ENCODE results near the gene FDXACB1.

The FDXACB1 gene

GRCh38 chr11:111878849-111879636 is at the start of gene FDXACB1, which contains the start of gene CFAP68:
Gene FDXACB1, minus strand, starts transcription at chr11:111879165. Its CDS starts 33 bp downstream, at chr11:111879132.
Gene CFAP68, plus strand, starts transcription at chr11:111879541. Its CDS starts 20 bp downstream, at chr11:111879561.
- H3K4me3 ChIP-seq = peak within 1 kb of the TSS; percentile 80
- peak; percentile 95 for TF ChIP-seq CTCF (IDR thresholded peaks at IDR 0.05)
- H3K27ac ChIP-seq = peak within 1 kb of the TSS; percentile 82 to 97
- peak; percentile 99 for DNase-seq (ENCODE audit: low spot score)

DNA sequence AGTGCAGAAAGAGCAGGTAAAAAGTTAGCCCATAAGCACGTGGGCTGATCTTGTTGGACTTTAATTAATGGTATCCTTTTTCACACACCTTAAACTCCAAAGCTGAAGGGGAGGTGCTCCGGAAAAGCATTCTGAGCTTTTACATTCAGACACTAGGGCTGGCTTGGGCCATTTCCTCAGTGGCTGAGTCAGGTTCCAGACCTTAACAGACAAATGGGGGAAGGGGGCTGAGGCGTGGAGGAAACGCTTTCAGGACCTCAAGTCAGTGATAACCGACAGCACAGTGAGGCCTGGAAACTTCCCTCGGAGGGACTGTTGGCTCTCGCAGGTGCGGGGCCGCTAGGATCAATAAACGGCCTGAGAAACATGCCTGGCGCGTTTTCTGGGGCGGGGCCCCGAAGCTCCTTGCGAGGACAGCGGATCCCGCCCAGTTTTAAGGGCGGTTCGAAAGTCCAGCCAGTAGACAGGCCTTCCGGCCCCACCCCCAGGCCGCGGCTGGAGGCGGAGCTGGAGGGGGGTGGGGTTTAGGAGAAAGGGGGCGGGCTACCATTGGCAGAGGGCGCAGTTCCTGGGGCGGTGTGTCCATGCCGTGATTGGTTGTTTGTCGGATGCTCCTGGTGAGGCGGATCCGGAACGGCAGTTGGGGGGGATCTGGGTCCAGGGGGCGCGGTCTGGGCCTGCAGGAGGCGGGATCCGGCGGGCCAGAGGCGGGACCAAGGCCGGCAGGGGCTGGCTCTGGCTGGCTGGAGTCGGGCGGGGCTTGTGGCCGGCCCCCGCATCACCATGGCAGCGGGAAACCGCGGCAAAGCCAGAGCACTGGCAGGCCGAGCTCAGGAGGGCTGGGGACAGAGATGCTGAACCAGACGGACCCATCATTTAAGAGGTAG is 47.8 kb upstream of the FDXACB1 start:
- no peak for TF ChIP-seq CTCF (IDR thresholded peaks at IDR 0.05)
- Histone ChIP-seq H3K27ac (peak overlapping the region; percentile 76 to 95), H3K4me3 (peak overlapping the region; percentile 71)
- DNase-seq (ENCODE audit: low spot score) = peak; percentile 98

- Histone ChIP-seq H3K4me3 (peak overlapping the region; percentile 71), H3K27ac (peak overlapping the region; percentile 76 to 95)
- no peak for TF ChIP-seq CTCF (IDR thresholded peaks at IDR 0.05)
- no peak for DNase-seq (ENCODE audit: low spot score)
These were observed 47.0 kb upstream of the FDXACB1 start for GRCh38 chr11:111925953-111926352.

DNA sequence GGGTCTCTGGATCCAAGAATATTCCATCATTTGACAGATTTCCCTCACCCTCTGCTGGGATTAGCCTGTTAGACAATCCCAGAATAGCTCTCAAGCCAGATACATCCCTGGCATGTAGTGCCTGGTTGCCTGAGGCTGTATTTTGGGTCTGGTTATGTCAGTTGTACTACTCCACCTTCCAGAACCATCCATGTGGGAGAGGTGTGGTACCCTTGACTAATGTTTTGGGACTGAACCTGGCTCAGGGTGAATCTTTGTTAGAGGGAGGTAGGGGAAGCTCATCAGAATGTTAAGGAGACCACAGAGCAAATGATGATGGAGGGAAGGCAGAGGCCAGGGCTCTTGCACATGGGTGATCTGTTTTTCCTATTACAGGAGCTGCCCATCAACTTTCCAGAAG is 45.0 kb upstream of the FDXACB1 start:
- Histone ChIP-seq H3K27ac (peak overlapping the region; percentile 85 to 95), H3K4me3 (peak overlapping the region; percentile 46)
- no peak for TF ChIP-seq CTCF (IDR thresholded peaks at IDR 0.05)
- no peak for DNase-seq (ENCODE audit: low spot score)

DNA sequence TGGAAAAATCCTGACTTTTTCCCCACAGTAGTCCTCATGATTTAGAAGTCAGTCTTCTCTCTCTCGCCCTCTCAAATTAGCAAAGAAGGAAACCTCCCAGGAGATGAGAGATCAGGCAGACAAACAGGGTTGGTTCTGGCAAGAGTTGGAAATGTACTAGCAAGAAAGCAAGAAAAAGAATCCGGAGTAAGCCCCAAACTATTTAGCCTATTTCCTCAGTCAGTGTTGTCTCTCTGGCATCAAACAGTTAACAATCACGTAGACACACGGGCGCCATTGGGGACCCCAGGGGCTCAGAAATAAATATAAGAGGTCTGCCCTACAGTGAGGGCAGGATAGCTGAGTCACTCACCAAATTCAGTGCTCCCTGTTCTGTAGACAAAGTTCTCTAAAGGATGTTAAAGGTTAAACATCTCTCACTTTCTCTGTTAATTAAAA is 44.4 kb upstream of the FDXACB1 start:
- peak overlapping the region; percentile 46 for H3K4me3 ChIP-seq
- no peak for TF ChIP-seq CTCF (IDR thresholded peaks at IDR 0.05)
- no peak for DNase-seq (ENCODE audit: low spot score)
- H3K27ac ChIP-seq = peak overlapping the region; percentile 85 to 95

DNA sequence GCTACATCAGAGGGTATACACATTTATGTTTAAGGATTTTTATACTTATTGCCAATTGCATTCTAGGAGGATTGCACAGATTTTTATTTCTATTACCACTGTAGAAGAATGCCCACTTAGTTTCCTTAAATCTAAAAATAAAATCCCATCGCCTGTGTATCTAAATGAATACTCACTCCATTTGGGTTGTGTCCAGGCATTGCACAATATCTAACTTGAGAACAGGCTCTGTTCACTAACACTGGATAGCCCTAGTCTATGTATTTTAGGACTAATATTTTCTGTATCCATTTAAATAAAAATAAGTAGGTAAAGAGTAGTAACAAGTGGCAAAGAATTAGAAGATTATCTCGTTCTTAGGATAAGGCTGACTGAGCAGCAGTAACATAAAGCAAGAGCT is 43.8 kb upstream of the FDXACB1 start:
- DNase-seq (ENCODE audit: low spot score) = no peak
- peak overlapping the region; percentile 85 to 95 for H3K27ac ChIP-seq
- H3K4me3 ChIP-seq = peak overlapping the region; percentile 46
- TF ChIP-seq CTCF (IDR thresholded peaks at IDR 0.05) = no peak
